ENCODE results near the gene RYR2.

DNA sequence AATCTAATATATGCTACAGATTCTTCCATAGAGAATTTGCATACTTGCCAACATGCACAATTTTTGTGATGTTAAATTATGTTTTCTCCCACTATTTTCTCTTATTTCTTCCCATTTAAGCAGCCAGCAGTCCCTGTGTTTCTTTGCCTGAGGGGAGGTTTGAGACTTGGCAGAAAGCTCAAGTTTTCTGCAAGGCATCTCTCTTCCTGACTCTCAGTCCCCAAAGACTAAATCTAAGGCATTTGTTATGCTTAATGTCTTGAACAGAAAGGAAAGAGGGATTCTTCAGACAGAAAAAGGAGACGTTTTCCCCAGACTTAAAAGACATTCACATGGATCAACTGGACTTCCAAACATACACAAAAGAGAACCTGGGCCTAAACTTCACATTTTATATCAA is 354.4 kb downstream of the RYR2 start:
- TF ChIP-seq, protein P1, sequence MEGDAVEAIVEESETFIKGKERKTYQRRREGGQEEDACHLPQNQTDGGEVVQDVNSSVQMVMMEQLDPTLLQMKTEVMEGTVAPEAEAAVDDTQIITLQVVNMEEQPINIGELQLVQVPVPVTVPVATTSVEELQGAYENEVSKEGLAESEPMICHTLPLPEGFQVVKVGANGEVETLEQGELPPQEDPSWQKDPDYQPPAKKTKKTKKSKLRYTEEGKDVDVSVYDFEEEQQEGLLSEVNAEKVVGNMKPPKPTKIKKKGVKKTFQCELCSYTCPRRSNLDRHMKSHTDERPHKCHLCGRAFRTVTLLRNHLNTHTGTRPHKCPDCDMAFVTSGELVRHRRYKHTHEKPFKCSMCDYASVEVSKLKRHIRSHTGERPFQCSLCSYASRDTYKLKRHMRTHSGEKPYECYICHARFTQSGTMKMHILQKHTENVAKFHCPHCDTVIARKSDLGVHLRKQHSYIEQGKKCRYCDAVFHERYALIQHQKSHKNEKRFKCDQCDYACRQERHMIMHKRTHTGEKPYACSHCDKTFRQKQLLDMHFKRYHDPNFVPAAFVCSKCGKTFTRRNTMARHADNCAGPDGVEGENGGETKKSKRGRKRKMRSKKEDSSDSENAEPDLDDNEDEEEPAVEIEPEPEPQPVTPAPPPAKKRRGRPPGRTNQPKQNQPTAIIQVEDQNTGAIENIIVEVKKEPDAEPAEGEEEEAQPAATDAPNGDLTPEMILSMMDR (IDR thresholded peaks at IDR 0.05; ENCODE audit: low read depth, low read length): no peak
- TF ChIP-seq EZH2phosphoT487 (IDR thresholded peaks at IDR 0.05; ENCODE audit: low read depth): no peak

All from OCI-LY3 (cell line).